ENCODE measurements around the gene BANP.
"Not testable (repeated sequence)": the region's sequence is repeated elsewhere in the genome, so short reads cannot be mapped to it uniquely, and the experiment has no call there.

BANP gene

GRCh38 chr16:88050952-88051660, 99.9 kb downstream of the BANP start:
- DNase-seq, result no peak

- no peak for DNase-seq
Measured at GRCh38 chr16:88052661-88053060, 101.4 kb downstream of the BANP start.

- DNase-seq, result not testable (repeated sequence)
Measured at GRCh38 chr16:88053479-88053878, 102.2 kb downstream of the BANP start.

GRCh38 chr16:88055356-88055755, 104.1 kb downstream of the BANP start:
- no peak for DNase-seq

GRCh38 chr16:88056212-88056611, 105.0 kb downstream of the BANP start:
- no peak for DNase-seq

GRCh38 chr16:88057656-88058055, 106.4 kb downstream of the BANP start:
- no peak for DNase-seq

GRCh38 chr16:88058136-88058535, 106.9 kb downstream of the BANP start:
- no peak for DNase-seq

GRCh38 chr16:88058817-88059216, 107.6 kb downstream of the BANP start:
- DNase-seq, result no peak

GRCh38 chr16:88059701-88060386, 108.6 kb downstream of the BANP start:
- DNase-seq, result no peak

- no peak for DNase-seq
Measured at GRCh38 chr16:88060524-88061219, 109.4 kb downstream of the BANP start.

- no peak for DNase-seq
Measured at GRCh38 chr16:88061346-88062110, 110.3 kb downstream of the BANP start.

GRCh38 chr16:88062341-88063210, 111.3 kb downstream of the BANP start:
- no peak for DNase-seq

GRCh38 chr16:88063211-88063773, 112.1 kb downstream of the BANP start:
- no peak for DNase-seq

GRCh38 chr16:88064011-88064888, 113.0 kb downstream of the BANP start:
- DNase-seq, result no peak

- DNase-seq, result no peak
Measured at GRCh38 chr16:88064889-88065746, 113.9 kb downstream of the BANP start.

- no peak for DNase-seq
Measured at GRCh38 chr16:88065747-88066142, 114.5 kb downstream of the BANP start.

- no peak for DNase-seq
Measured at GRCh38 chr16:88066234-88066633, 115.0 kb downstream of the BANP start.

GRCh38 chr16:88066680-88067529, 115.7 kb downstream of the BANP start:
- DNase-seq, result no peak
